Measurements from ENCODE around the gene AGBL1.

Gene AGBL1

GRCh38 chr15:86540840-86541467 lies 461.3 kb downstream of the AGBL1 start:
- DNase-seq: no peak

GRCh38 chr15:86541540-86541939 lies 461.9 kb downstream of the AGBL1 start:
- DNase-seq: no peak

- no peak for DNase-seq
Measured at GRCh38 chr15:86550075-86550474, 470.4 kb downstream of the AGBL1 start.

GRCh38 chr15:86553108-86553507 lies 473.4 kb downstream of the AGBL1 start:
- peak; percentile 0 for DNase-seq

- no peak for DNase-seq
Measured at GRCh38 chr15:86555098-86555497, 475.4 kb downstream of the AGBL1 start.

- no peak for DNase-seq
Measured at GRCh38 chr15:86555939-86556338, 476.3 kb downstream of the AGBL1 start.

GRCh38 chr15:86556396-86557017 lies 476.8 kb downstream of the AGBL1 start:
- no peak for DNase-seq

GRCh38 chr15:86557018-86557550 lies 477.4 kb downstream of the AGBL1 start:
- no peak for DNase-seq

GRCh38 chr15:86558252-86558651 lies 478.6 kb downstream of the AGBL1 start:
- DNase-seq: no peak

GRCh38 chr15:86558686-86559085 lies 479.0 kb downstream of the AGBL1 start:
- no peak for DNase-seq

GRCh38 chr15:86568378-86568777 lies 488.7 kb downstream of the AGBL1 start:
- DNase-seq: no peak

- DNase-seq: no peak
Measured at GRCh38 chr15:86570738-86571137, 491.1 kb downstream of the AGBL1 start.

- no peak for DNase-seq
Measured at GRCh38 chr15:86571873-86572272, 492.2 kb downstream of the AGBL1 start.

GRCh38 chr15:86572368-86572841 lies 492.7 kb downstream of the AGBL1 start:
- no peak for DNase-seq

GRCh38 chr15:86573476-86573875 lies 493.8 kb downstream of the AGBL1 start:
- DNase-seq: no peak

GRCh38 chr15:86588413-86588812 lies 508.7 kb downstream of the AGBL1 start:
- DNase-seq: no peak

- DNase-seq: no peak
Measured at GRCh38 chr15:86590461-86590860, 510.8 kb downstream of the AGBL1 start.

- no peak for DNase-seq
Measured at GRCh38 chr15:86591158-86591557, 511.5 kb downstream of the AGBL1 start.

- DNase-seq: no peak
Measured at GRCh38 chr15:86591994-86592735, 512.5 kb downstream of the AGBL1 start.

- no peak for DNase-seq
Measured at GRCh38 chr15:86595741-86596140, 516.1 kb downstream of the AGBL1 start.

GRCh38 chr15:86603466-86603865 lies 523.8 kb downstream of the AGBL1 start:
- DNase-seq: no peak

- DNase-seq: no peak
Measured at GRCh38 chr15:86608461-86609205, 529.0 kb downstream of the AGBL1 start.

GRCh38 chr15:86609275-86609674 lies 529.6 kb downstream of the AGBL1 start:
- no peak for DNase-seq
